Measurements from ENCODE around the gene C7orf25. TPM values are rescaled to one million over a fixed set of nuclear protein-coding genes. Genes with fewer than 3 reads are reported as not detected.

The C7orf25 gene
- total RNA-seq, 1 experiment from 2014 or later: 5.5 TPM

DNA sequence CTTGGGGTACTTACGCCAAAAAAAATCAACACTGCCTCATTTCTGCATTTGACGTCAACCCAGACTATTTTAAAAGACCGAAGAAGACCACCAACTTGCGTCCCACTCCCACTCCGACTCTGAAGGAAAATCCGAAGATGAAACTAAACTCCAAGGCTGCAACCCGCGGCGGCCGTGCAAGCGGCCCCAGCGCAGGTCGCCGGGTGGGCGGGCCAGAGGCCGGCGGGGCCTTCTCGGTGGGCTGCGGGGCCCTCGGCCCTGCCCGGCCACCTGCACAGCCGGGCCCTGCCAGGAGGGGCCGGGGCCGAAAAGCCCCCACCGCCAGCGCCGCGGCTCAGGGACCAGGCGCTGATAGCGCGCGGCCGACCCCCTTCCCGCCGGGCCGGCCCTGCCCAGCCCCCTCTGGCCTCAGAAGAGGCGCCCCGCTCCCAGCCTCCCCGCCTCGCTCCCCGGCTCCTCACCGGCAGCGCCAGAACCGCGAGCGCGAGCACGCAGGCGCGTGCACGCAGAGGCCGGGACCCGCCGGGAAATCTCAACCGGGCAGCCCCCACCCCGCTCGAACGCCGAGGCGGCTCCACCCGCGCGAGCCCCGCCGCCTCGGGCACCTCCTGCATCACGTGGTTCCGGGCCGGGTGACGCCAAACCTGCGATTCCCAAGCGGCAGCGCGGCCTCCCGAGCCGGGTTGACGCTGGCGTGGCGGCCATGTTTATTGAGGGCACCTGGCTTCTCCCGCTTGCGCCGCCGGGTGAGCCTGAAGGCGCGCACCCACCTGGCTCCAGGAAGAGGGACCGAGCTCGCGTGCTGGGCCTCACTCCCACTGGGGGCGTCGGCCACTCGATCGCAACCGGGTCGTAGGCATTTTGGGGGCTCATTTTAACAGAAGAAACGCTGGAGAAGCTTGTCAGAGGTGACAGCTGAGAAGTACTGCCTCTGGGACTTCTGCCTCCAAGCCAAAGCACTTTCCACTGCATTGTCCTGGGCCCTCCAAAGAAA, at the start of gene C7orf25 (continued):
- TF ChIP-seq, protein P1, sequence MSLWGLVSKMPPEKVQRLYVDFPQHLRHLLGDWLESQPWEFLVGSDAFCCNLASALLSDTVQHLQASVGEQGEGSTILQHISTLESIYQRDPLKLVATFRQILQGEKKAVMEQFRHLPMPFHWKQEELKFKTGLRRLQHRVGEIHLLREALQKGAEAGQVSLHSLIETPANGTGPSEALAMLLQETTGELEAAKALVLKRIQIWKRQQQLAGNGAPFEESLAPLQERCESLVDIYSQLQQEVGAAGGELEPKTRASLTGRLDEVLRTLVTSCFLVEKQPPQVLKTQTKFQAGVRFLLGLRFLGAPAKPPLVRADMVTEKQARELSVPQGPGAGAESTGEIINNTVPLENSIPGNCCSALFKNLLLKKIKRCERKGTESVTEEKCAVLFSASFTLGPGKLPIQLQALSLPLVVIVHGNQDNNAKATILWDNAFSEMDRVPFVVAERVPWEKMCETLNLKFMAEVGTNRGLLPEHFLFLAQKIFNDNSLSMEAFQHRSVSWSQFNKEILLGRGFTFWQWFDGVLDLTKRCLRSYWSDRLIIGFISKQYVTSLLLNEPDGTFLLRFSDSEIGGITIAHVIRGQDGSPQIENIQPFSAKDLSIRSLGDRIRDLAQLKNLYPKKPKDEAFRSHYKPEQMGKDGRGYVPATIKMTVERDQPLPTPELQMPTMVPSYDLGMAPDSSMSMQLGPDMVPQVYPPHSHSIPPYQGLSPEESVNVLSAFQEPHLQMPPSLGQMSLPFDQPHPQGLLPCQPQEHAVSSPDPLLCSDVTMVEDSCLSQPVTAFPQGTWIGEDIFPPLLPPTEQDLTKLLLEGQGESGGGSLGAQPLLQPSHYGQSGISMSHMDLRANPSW (CRISPR knock-in tag; conservative IDR thresholded peaks at IDR 0.05; ENCODE audit: low read depth): peak; percentile 78; the same call in 1 of the 2 replicates
- no peak for TF ChIP-seq ZNF396 (CRISPR knock-in tag; IDR thresholded peaks at IDR 0.05; ENCODE audit: borderline replicate concordance)
- peak; percentile 78; the same call in 1 of the 2 replicates for TF ChIP-seq CREM (CRISPR knock-in tag; IDR thresholded peaks at IDR 0.05)
- TF ChIP-seq ESRRA (CRISPR knock-in tag; IDR thresholded peaks at IDR 0.05; ENCODE audit: borderline replicate concordance): peak; percentile 71; the same call in 1 of the 2 replicates
- TF ChIP-seq, protein P2, sequence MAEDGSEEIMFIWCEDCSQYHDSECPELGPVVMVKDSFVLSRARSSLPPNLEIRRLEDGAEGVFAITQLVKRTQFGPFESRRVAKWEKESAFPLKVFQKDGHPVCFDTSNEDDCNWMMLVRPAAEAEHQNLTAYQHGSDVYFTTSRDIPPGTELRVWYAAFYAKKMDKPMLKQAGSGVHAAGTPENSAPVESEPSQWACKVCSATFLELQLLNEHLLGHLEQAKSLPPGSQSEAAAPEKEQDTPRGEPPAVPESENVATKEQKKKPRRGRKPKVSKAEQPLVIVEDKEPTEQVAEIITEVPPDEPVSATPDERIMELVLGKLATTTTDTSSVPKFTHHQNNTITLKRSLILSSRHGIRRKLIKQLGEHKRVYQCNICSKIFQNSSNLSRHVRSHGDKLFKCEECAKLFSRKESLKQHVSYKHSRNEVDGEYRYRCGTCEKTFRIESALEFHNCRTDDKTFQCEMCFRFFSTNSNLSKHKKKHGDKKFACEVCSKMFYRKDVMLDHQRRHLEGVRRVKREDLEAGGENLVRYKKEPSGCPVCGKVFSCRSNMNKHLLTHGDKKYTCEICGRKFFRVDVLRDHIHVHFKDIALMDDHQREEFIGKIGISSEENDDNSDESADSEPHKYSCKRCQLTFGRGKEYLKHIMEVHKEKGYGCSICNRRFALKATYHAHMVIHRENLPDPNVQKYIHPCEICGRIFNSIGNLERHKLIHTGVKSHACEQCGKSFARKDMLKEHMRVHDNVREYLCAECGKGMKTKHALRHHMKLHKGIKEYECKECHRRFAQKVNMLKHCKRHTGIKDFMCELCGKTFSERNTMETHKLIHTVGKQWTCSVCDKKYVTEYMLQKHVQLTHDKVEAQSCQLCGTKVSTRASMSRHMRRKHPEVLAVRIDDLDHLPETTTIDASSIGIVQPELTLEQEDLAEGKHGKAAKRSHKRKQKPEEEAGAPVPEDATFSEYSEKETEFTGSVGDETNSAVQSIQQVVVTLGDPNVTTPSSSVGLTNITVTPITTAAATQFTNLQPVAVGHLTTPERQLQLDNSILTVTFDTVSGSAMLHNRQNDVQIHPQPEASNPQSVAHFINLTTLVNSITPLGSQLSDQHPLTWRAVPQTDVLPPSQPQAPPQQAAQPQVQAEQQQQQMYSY (CRISPR knock-in tag; IDR thresholded peaks at IDR 0.05): peak; percentile 60
- TF ChIP-seq MXD4 (CRISPR knock-in tag; IDR thresholded peaks at IDR 0.05; ENCODE audit: borderline replicate concordance): no peak
- TF ChIP-seq, protein P3, sequence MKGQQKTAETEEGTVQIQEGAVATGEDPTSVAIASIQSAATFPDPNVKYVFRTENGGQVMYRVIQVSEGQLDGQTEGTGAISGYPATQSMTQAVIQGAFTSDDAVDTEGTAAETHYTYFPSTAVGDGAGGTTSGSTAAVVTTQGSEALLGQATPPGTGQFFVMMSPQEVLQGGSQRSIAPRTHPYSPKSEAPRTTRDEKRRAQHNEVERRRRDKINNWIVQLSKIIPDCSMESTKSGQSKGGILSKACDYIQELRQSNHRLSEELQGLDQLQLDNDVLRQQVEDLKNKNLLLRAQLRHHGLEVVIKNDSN (CRISPR knock-in tag; IDR thresholded peaks at IDR 0.05): peak; percentile 100
- no peak; the same call in 1 of the 2 replicates for TF ChIP-seq TEAD4 (CRISPR knock-in tag; IDR thresholded peaks at IDR 0.05)
- no peak for TF ChIP-seq GTF2I (CRISPR knock-in tag; conservative IDR thresholded peaks at IDR 0.05)
- TF ChIP-seq GABPB1 (CRISPR knock-in tag; IDR thresholded peaks at IDR 0.05): peak; percentile 87
- TF ChIP-seq ZNF232 (CRISPR knock-in tag; IDR thresholded peaks at IDR 0.05): peak; percentile 70; the same call in 1 of the 2 replicates
- TF ChIP-seq FOXJ3 (CRISPR knock-in tag; IDR thresholded peaks at IDR 0.05; ENCODE audit: borderline replicate concordance): no peak
- no peak for TF ChIP-seq ZNF423 (CRISPR knock-in tag; IDR thresholded peaks at IDR 0.05)
- TF ChIP-seq, protein P4, sequence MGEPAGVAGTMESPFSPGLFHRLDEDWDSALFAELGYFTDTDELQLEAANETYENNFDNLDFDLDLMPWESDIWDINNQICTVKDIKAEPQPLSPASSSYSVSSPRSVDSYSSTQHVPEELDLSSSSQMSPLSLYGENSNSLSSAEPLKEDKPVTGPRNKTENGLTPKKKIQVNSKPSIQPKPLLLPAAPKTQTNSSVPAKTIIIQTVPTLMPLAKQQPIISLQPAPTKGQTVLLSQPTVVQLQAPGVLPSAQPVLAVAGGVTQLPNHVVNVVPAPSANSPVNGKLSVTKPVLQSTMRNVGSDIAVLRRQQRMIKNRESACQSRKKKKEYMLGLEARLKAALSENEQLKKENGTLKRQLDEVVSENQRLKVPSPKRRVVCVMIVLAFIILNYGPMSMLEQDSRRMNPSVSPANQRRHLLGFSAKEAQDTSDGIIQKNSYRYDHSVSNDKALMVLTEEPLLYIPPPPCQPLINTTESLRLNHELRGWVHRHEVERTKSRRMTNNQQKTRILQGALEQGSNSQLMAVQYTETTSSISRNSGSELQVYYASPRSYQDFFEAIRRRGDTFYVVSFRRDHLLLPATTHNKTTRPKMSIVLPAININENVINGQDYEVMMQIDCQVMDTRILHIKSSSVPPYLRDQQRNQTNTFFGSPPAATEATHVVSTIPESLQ (CRISPR knock-in tag; IDR thresholded peaks at IDR 0.05): no peak
- TF ChIP-seq SP1 (CRISPR knock-in tag; conservative IDR thresholded peaks at IDR 0.05): peak; percentile 83
- TF ChIP-seq, protein P5, sequence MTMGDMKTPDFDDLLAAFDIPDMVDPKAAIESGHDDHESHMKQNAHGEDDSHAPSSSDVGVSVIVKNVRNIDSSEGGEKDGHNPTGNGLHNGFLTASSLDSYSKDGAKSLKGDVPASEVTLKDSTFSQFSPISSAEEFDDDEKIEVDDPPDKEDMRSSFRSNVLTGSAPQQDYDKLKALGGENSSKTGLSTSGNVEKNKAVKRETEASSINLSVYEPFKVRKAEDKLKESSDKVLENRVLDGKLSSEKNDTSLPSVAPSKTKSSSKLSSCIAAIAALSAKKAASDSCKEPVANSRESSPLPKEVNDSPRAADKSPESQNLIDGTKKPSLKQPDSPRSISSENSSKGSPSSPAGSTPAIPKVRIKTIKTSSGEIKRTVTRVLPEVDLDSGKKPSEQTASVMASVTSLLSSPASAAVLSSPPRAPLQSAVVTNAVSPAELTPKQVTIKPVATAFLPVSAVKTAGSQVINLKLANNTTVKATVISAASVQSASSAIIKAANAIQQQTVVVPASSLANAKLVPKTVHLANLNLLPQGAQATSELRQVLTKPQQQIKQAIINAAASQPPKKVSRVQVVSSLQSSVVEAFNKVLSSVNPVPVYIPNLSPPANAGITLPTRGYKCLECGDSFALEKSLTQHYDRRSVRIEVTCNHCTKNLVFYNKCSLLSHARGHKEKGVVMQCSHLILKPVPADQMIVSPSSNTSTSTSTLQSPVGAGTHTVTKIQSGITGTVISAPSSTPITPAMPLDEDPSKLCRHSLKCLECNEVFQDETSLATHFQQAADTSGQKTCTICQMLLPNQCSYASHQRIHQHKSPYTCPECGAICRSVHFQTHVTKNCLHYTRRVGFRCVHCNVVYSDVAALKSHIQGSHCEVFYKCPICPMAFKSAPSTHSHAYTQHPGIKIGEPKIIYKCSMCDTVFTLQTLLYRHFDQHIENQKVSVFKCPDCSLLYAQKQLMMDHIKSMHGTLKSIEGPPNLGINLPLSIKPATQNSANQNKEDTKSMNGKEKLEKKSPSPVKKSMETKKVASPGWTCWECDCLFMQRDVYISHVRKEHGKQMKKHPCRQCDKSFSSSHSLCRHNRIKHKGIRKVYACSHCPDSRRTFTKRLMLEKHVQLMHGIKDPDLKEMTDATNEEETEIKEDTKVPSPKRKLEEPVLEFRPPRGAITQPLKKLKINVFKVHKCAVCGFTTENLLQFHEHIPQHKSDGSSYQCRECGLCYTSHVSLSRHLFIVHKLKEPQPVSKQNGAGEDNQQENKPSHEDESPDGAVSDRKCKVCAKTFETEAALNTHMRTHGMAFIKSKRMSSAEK (CRISPR knock-in tag; IDR thresholded peaks at IDR 0.05; ENCODE audit: borderline replicate concordance): no peak
- TF ChIP-seq HMGA2 (CRISPR knock-in tag; IDR thresholded peaks at IDR 0.05): no peak
- TF ChIP-seq, protein P6, sequence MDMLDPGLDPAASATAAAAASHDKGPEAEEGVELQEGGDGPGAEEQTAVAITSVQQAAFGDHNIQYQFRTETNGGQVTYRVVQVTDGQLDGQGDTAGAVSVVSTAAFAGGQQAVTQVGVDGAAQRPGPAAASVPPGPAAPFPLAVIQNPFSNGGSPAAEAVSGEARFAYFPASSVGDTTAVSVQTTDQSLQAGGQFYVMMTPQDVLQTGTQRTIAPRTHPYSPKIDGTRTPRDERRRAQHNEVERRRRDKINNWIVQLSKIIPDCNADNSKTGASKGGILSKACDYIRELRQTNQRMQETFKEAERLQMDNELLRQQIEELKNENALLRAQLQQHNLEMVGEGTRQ (CRISPR knock-in tag; IDR thresholded peaks at IDR 0.05): peak; percentile 100
- no peak for TF ChIP-seq IRF2 (CRISPR knock-in tag; IDR thresholded peaks at IDR 0.05; ENCODE audit: borderline replicate concordance, low read depth)
- TF ChIP-seq, protein P7, sequence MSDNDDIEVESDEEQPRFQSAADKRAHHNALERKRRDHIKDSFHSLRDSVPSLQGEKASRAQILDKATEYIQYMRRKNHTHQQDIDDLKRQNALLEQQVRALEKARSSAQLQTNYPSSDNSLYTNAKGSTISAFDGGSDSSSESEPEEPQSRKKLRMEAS (CRISPR knock-in tag; IDR thresholded peaks at IDR 0.05): peak; percentile 93
- TF ChIP-seq, protein P8, sequence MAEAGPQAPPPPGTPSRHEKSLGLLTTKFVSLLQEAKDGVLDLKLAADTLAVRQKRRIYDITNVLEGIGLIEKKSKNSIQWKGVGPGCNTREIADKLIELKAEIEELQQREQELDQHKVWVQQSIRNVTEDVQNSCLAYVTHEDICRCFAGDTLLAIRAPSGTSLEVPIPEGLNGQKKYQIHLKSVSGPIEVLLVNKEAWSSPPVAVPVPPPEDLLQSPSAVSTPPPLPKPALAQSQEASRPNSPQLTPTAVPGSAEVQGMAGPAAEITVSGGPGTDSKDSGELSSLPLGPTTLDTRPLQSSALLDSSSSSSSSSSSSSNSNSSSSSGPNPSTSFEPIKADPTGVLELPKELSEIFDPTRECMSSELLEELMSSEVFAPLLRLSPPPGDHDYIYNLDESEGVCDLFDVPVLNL (CRISPR knock-in tag; IDR thresholded peaks at IDR 0.05; ENCODE audit: borderline replicate concordance, low read depth): no peak
